Smooth muscle cell (in vitro differentiated cells): ENCODE measurements around the gene GRK7. TPM values are rescaled to one million over a fixed set of nuclear protein-coding genes. Genes with fewer than 3 reads are reported as not detected.

Experiments
- DNase-seq: peaks from one replicate; lab custom pipeline; 2025; ENCODE audit not compliant: unreplicated experiment; lab: John Stamatoyannopoulos, UW
- H2AFZ ChIP-seq: fragments of 200-600 bp; sonication (generic); 2 replicates; pipeline ENCODE4 v1.6.0; 2016; ENCODE audit warnings: antibody characterized with exemption, low read depth, mild to moderate bottlenecking
- H3F3A ChIP-seq: fragments of 200-600 bp; sonication (generic); 2 replicates; pipeline ENCODE4 v1.6.0; 2017; ENCODE audit warnings: antibody characterized with exemption, low read depth
- H3K27ac ChIP-seq: fragments of 200-600 bp; sonication (generic); 2 replicates; pipeline ENCODE4 v1.5.1; 2016; ENCODE audit warnings: low read depth, mild to moderate bottlenecking
- H3K27me3 ChIP-seq: fragments of 200-600 bp; sonication (generic); 2 replicates; pipeline ENCODE4 v1.6.1; 2016; ENCODE audit warnings: low read depth, mild to moderate bottlenecking
- H3K36me3 ChIP-seq: fragments of 200-600 bp; sonication (generic); 2 replicates; pipeline ENCODE4 v1.5.1; 2016; ENCODE audit warnings: low read depth
- H3K4me1 ChIP-seq: fragments of 200-600 bp; sonication (generic); 2 replicates; pipeline ENCODE4 v1.5.1; 2016; ENCODE audit warnings: low read depth
- H3K4me2 ChIP-seq: fragments of 200-600 bp; sonication (generic); 2 replicates; pipeline ENCODE4 v1.6.0; 2016; ENCODE audit warnings: mild to moderate bottlenecking
- H3K4me3 ChIP-seq: fragments of 200-600 bp; sonication (generic); 2 replicates; pipeline ENCODE4 v1.5.1; 2016; ENCODE audit warnings: mild to moderate bottlenecking
- H3K79me2 ChIP-seq: fragments of 200-600 bp; sonication (generic); 2 replicates; pipeline ENCODE4 v1.6.0; 2016; ENCODE audit warnings: low read depth, mild to moderate bottlenecking
- H3K9ac ChIP-seq: fragments of 200-600 bp; sonication (generic); 2 replicates; pipeline ENCODE4 v1.6.0; 2016; ENCODE audit warnings: low read depth
- H3K9me3 ChIP-seq: fragments of 200-600 bp; sonication (generic); replicated peaks from 2 replicates; pipeline ENCODE4 v1.5.1; 2016; ENCODE audit warnings: low read depth
- H4K20me1 ChIP-seq: fragments of 200-600 bp; sonication (generic); 2 replicates; pipeline ENCODE4 v1.6.0; 2016; ENCODE audit warnings: low read depth
- WGBS: methylation state at CpG from one replicate; pipeline ENCODE4 v1.1.7; 2016; ENCODE audit warnings: low lambda C conversion rate; 5-methylcytosine and 5-hydroxymethylcytosine counted together
- polyA plus RNA-seq: library from polyadenylated mRNA; unstranded; fragments of >200 nt; fragmentation: Nextera tagmentation; extraction: Ambion mirVana; gene quantifications from 2 replicates; pipeline ENCODE4 v1.2.1, GENCODE V29; 2016
- total RNA-seq: library from RNA; depleted of rRNA; stranded (reverse); fragments of >200 nt; gene quantifications from 2 replicates; pipeline ENCODE4 v1.2.3, GENCODE V29; 2014
- TF ChIP-seq, protein P1 (sequence below): fragments of 200-600 bp; sonication (generic); IDR thresholded peaks from 2 replicates; pipeline ENCODE4 v1.5.1; 2017; ENCODE audit warnings: borderline replicate concordance, mild to moderate bottlenecking, antibody characterized with exemption; ENCODE audit not compliant: insufficient read depth, poor library complexity, severe bottlenecking

Gene GRK7
- total and polyA plus RNA-seq, 2 experiments from 2014 or later: not detected

DNA sequence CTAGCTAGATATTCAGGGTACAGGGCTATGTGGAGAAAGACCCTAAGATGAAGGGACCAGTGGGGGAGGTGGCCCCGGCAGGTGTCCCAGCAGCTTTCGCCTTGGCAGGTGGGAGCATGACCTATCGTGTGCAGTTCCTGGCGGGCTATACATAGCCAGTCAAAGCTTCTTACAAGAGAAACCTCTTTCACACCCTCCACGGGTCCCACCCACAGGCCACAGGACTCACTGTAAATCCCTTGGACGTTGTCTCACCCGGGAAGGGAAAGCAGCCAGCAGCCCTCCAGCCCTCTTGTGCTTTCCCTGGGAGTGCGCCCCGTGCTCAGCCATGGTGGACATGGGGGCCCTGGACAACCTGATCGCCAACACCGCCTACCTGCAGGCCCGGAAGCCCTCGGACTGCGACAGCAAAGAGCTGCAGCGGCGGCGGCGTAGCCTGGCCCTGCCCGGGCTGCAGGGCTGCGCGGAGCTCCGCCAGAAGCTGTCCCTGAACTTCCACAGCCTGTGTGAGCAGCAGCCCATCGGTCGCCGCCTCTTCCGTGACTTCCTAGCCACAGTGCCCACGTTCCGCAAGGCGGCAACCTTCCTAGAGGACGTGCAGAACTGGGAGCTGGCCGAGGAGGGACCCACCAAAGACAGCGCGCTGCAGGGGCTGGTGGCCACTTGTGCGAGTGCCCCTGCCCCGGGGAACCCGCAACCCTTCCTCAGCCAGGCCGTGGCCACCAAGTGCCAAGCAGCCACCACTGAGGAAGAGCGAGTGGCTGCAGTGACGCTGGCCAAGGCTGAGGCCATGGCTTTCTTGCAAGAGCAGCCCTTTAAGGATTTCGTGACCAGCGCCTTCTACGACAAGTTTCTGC, 15.0 kb downstream of the GRK7 start:
- Histone ChIP-seq H3K4me2 (no peak overlapping the region), H2AFZ (no peak overlapping the region), H3K9me3 (no peaks in the 10 kb centered on the region), H3K27me3 (no peaks in the 10 kb centered on the region), H3F3A (no peaks in the 10 kb centered on the region), H3K36me3 (no peaks in the 10 kb centered on the region), H3K27ac (no peak overlapping the region), H3K4me3 (no peak overlapping the region), H3K4me1 (no peaks in the 10 kb centered on the region), H4K20me1 (no peaks in the 10 kb centered on the region), H3K79me2 (no peaks in the 10 kb centered on the region), H3K9ac (no peak overlapping the region)
- DNase-seq: no peak
- 97% methylated on average over 42 of the region's 42 CpGs for WGBS
- TF ChIP-seq, protein P1, sequence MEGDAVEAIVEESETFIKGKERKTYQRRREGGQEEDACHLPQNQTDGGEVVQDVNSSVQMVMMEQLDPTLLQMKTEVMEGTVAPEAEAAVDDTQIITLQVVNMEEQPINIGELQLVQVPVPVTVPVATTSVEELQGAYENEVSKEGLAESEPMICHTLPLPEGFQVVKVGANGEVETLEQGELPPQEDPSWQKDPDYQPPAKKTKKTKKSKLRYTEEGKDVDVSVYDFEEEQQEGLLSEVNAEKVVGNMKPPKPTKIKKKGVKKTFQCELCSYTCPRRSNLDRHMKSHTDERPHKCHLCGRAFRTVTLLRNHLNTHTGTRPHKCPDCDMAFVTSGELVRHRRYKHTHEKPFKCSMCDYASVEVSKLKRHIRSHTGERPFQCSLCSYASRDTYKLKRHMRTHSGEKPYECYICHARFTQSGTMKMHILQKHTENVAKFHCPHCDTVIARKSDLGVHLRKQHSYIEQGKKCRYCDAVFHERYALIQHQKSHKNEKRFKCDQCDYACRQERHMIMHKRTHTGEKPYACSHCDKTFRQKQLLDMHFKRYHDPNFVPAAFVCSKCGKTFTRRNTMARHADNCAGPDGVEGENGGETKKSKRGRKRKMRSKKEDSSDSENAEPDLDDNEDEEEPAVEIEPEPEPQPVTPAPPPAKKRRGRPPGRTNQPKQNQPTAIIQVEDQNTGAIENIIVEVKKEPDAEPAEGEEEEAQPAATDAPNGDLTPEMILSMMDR: no peak

DNA sequence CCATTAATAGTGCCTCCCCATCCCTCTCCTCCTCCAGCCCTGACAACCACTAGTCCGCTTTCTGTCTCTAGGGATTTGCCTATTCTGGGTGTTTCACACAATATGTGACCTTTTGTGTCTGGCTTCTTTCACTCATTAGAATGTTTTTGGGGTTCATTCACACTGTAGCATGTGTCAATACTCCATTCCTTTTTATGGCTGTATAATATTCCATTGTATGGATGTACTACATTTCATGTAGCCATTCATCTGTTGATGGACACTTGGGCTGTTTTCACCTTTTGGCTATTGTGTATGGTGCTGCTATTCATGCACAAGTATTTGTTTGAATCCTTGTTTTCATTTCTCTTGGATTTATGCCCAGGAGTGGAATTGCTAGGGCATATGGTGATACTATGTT, 16.5 kb downstream of the GRK7 start:
- H3K27me3 ChIP-seq: no peaks in the 10 kb centered on the region
- no peak overlapping the region for H3K4me2 ChIP-seq
- H3F3A ChIP-seq: no peaks in the 10 kb centered on the region
- no peak for DNase-seq
- H2AFZ ChIP-seq: no peak overlapping the region
- no peaks in the 10 kb centered on the region for H3K36me3 ChIP-seq
- TF ChIP-seq, protein P1: no peak
- no peak overlapping the region for H3K27ac ChIP-seq
- H3K79me2 ChIP-seq: no peaks in the 10 kb centered on the region
- no peaks in the 10 kb centered on the region for H4K20me1 ChIP-seq
- no peak overlapping the region for H3K4me3 ChIP-seq
- H3K4me1 ChIP-seq: no peaks in the 10 kb centered on the region
- no peak overlapping the region for H3K9ac ChIP-seq
- 100% methylated on average over 1 of the region's 1 CpG for WGBS
- H3K9me3 ChIP-seq: no peaks in the 10 kb centered on the region

- no peaks in the 10 kb centered on the region for H4K20me1 ChIP-seq
- TF ChIP-seq, protein P1: no peak
- H3F3A ChIP-seq: no peaks in the 10 kb centered on the region
- DNase-seq: no peak
- no peak overlapping the region for H3K4me2 ChIP-seq
- H3K4me1 ChIP-seq: no peaks in the 10 kb centered on the region
- H3K36me3 ChIP-seq: no peaks in the 10 kb centered on the region
- no peaks in the 10 kb centered on the region for H3K9me3 ChIP-seq
- no peak overlapping the region for H3K4me3 ChIP-seq
- no peaks in the 10 kb centered on the region for H3K27me3 ChIP-seq
- no peaks in the 10 kb centered on the region for H3K79me2 ChIP-seq
- H3K27ac ChIP-seq: no peak overlapping the region
- WGBS: 49% methylated on average over 4 of the region's 4 CpGs
- H2AFZ ChIP-seq: no peak overlapping the region
- H3K9ac ChIP-seq: no peak overlapping the region
These were observed 19.3 kb downstream of the GRK7 start for GRCh38 chr3:141782386-141782932.

- H3K36me3 ChIP-seq: no peaks in the 10 kb centered on the region
- H3K79me2 ChIP-seq: no peaks in the 10 kb centered on the region
- H3K4me3 ChIP-seq: no peak overlapping the region
- H3K4me1 ChIP-seq: no peaks in the 10 kb centered on the region
- H2AFZ ChIP-seq: no peak overlapping the region
- no peak overlapping the region for H3K9ac ChIP-seq
- H3K27ac ChIP-seq: no peak overlapping the region
- no peaks in the 10 kb centered on the region for H3F3A ChIP-seq
- no peaks in the 10 kb centered on the region for H4K20me1 ChIP-seq
- WGBS: 88% methylated on average over 6 of the region's 6 CpGs
- H3K27me3 ChIP-seq: no peaks in the 10 kb centered on the region
- H3K4me2 ChIP-seq: no peak overlapping the region
- DNase-seq: no peak
- no peaks in the 10 kb centered on the region for H3K9me3 ChIP-seq
- TF ChIP-seq, protein P1: no peak
These were observed 20.4 kb downstream of the GRK7 start for GRCh38 chr3:141783632-141784031.
